KMS-11 (cell line): ENCODE measurements around the gene L1TD1.

Experiments used
- H2AFZ ChIP-seq: fragments of 200-600 bp; sonication (generic); 2 replicates; pipeline ENCODE4 v1.6.1; 2016; ENCODE audit warnings: antibody characterized with exemption, mixed run types, low read depth
- H3K27ac ChIP-seq: fragments of 200-600 bp; sonication (generic); 2 replicates; pipeline ENCODE4 v1.6.1; 2016; ENCODE audit warnings: mild to moderate bottlenecking, mixed run types
- H3K27me3 ChIP-seq: fragments of 200-600 bp; sonication (generic); 2 replicates; pipeline ENCODE4 v1.6.1; 2017; ENCODE audit warnings: mild to moderate bottlenecking, low read depth, mixed run types, moderate library complexity; ENCODE audit not compliant: insufficient read depth
- H3K36me3 ChIP-seq: fragments of 200-600 bp; sonication (generic); 2 replicates; pipeline ENCODE4 v1.6.1; 2017; ENCODE audit warnings: mild to moderate bottlenecking, mixed run types; ENCODE audit not compliant: insufficient read depth
- H3K4me1 ChIP-seq: fragments of 200-600 bp; sonication (generic); 2 replicates; pipeline ENCODE4 v1.6.1; 2016; ENCODE audit warnings: mild to moderate bottlenecking, low read depth, mixed run types; ENCODE audit not compliant: poor library complexity, severe bottlenecking
- H3K4me2 ChIP-seq: fragments of 200-600 bp; sonication (generic); 2 replicates; pipeline ENCODE4 v1.7.0; 2016; ENCODE audit warnings: mild to moderate bottlenecking, mixed run types
- H3K4me3 ChIP-seq: fragments of 200-600 bp; sonication (generic); IDR thresholded peaks from 2 replicates; pipeline ENCODE4 v1.6.1; 2017; ENCODE audit warnings: low read depth, low read length, mixed read lengths; ENCODE audit not compliant: insufficient read depth
- H3K79me2 ChIP-seq: fragments of 200-600 bp; sonication (generic); 2 replicates; pipeline ENCODE4 v1.6.1; 2016; ENCODE audit warnings: low read depth, mixed run types; ENCODE audit not compliant: insufficient read depth
- H3K9ac ChIP-seq: fragments of 200-600 bp; sonication (generic); 2 replicates; pipeline ENCODE4 v1.6.1; 2016; ENCODE audit warnings: mild to moderate bottlenecking, mixed run types
- H4K20me1 ChIP-seq: fragments of 200-600 bp; sonication (generic); 2 replicates; pipeline ENCODE4 v1.6.1; 2016; ENCODE audit warnings: mild to moderate bottlenecking, mixed run types; ENCODE audit not compliant: insufficient read depth
- CTCF ChIP-seq: fragments of 200-600 bp; sonication (generic); conservative IDR thresholded peaks from 2 replicates; pipeline ENCODE4 v1.6.1; 2017; ENCODE audit warnings: low read depth, mild to moderate bottlenecking, antibody characterized with exemption, low read length, moderate library complexity, mixed read lengths

The L1TD1 gene

DNA sequence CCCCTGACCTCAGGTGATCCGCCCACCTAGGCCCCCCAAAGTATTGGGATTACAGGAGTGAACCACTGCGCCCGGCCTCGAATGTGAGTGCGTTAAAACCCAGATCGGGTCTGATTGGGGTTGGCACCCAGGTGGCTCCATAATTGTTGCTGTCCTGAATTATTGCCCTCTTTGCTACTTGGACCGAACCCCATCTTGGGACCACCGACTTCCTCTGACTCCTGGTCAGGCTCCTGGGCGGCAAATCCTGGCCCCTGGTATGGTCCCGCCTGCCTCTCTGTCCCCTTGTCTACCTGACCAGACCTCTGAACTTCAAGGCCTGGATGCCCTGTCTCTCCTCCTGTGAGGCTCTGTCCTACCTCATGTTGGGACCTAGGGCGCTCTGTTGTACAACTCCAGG is 32.8 kb downstream of the L1TD1 start:
- Histone ChIP-seq H3K27ac (no peak overlapping the region), H3K27me3 (no peaks in the 10 kb centered on the region), H2AFZ (no peak overlapping the region), H3K79me2 (no peaks in the 10 kb centered on the region), H4K20me1 (no peaks in the 10 kb centered on the region), H3K4me1 (no peaks in the 10 kb centered on the region), H3K36me3 (no peaks in the 10 kb centered on the region), H3K4me2 (no peak overlapping the region), H3K9ac (no peak overlapping the region), H3K4me3 (no peak overlapping the region)
- no peak for TF ChIP-seq CTCF

- Histone ChIP-seq H3K4me2 (no peak overlapping the region), H2AFZ (no peak overlapping the region), H3K4me3 (no peak overlapping the region), H3K36me3 (no peaks in the 10 kb centered on the region), H3K27ac (no peak overlapping the region), H3K9ac (no peak overlapping the region), H4K20me1 (no peaks in the 10 kb centered on the region), H3K27me3 (no peaks in the 10 kb centered on the region), H3K4me1 (no peaks in the 10 kb centered on the region), H3K79me2 (no peaks in the 10 kb centered on the region)
- no peak for TF ChIP-seq CTCF
Observed at GRCh38 chr1:62228136-62228882, 33.7 kb downstream of the L1TD1 start.

DNA sequence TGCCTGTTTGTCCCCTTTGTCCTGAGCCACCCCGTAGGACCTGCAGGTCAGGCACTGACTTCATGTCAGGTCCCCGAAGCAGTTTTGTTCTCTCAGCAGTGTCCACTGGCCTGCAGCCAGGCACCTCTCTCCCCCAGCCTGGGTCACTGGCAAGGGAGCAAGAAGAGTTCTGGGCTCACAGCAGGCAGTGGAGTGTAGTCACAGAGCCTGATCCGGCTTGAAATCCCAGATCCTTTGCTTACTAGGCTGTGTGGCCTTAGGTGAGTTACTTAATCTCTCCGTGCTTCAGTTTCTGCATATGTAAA is 34.2 kb downstream of the L1TD1 start:
- TF ChIP-seq CTCF: no peak
- no peak overlapping the region for H2AFZ ChIP-seq
- no peaks in the 10 kb centered on the region for H4K20me1 ChIP-seq
- no peak overlapping the region for H3K27ac ChIP-seq
- no peaks in the 10 kb centered on the region for H3K4me1 ChIP-seq
- no peaks in the 10 kb centered on the region for H3K27me3 ChIP-seq
- H3K36me3 ChIP-seq: no peaks in the 10 kb centered on the region
- no peak overlapping the region for H3K4me2 ChIP-seq
- H3K9ac ChIP-seq: no peak overlapping the region
- H3K79me2 ChIP-seq: no peaks in the 10 kb centered on the region
- no peak overlapping the region for H3K4me3 ChIP-seq

DNA sequence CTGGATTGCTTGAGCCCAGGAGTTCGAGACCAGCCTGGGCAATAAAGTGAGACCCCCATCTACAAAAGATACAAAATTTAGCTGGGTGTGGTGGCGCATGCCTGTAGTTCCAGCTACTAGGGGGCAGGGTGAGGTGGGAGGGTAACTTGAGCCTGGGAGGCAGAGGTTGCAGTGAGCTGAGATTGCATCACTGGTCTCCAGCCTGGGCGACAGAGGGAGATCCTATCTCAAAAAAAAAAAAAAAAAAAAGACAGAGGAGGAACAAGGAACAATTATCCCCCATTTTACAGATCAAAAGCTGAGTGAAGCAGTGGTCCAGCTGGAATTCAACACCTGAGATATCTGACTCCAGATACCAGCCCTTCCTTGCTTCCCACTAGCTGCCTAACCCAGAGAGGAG is 34.8 kb downstream of the L1TD1 start:
- no peak overlapping the region for H3K9ac ChIP-seq
- TF ChIP-seq CTCF: no peak
- no peak overlapping the region for H2AFZ ChIP-seq
- no peaks in the 10 kb centered on the region for H4K20me1 ChIP-seq
- H3K27me3 ChIP-seq: no peaks in the 10 kb centered on the region
- no peak overlapping the region for H3K4me2 ChIP-seq
- H3K79me2 ChIP-seq: no peaks in the 10 kb centered on the region
- H3K4me1 ChIP-seq: peaks cover 4% of the 10 kb centered on the region
- H3K27ac ChIP-seq: no peak overlapping the region
- no peak overlapping the region for H3K4me3 ChIP-seq
- no peaks in the 10 kb centered on the region for H3K36me3 ChIP-seq
